Kidney epithelial cell (primary cell): ENCODE results near the gene BRINP1. TPM values are rescaled to one million over a fixed set of nuclear protein-coding genes. Genes with fewer than 3 reads are reported as not detected.
A peak's percentile ranks its signal among the peaks of the same experiment; 100 is the strongest.

Experiments
- DNase-seq: peaks from one replicate; pipeline ENCODE4 v3.0.0-alpha.2; 2010; ENCODE audit warnings: low read depth
- H3K27me3 ChIP-seq: 2 replicates; pipeline ENCODE4 v1.6.0; 2011; ENCODE audit warnings: low read length; ENCODE audit not compliant: control insufficient read depth, insufficient read depth
- H3K36me3 ChIP-seq: 2 replicates; pipeline ENCODE4 v1.5.1; 2011; ENCODE audit warnings: low read length; ENCODE audit not compliant: control insufficient read depth, insufficient read depth
- H3K4me3 ChIP-seq: 2 replicates; pipeline ENCODE4 v1.5.1; 2011; ENCODE audit warnings: low read depth, mild to moderate bottlenecking, control low read depth, low read length
- CTCF ChIP-seq: IDR thresholded peaks from 2 replicates; pipeline ENCODE4 v1.5.1; 2011; ENCODE audit warnings: mild to moderate bottlenecking, moderate library complexity, low read length, control low read depth, inconsistent platforms; ENCODE audit not compliant: insufficient read depth, poor library complexity, severe bottlenecking
- total RNA-seq: library from RNA; depleted of rRNA; stranded (reverse); fragments of >200 nt; gene quantifications from 2 replicates; pipeline ENCODE4 v1.2.3, GENCODE V29; 2015

BRINP1 gene
- total RNA-seq, 1 donor from 2014 or later = 0.29 TPM

GRCh38 chr9:119368179-119368578 lies 1.1 kb downstream of the BRINP1 start:
- TF ChIP-seq CTCF = no peak
- Histone ChIP-seq H3K36me3 (no peaks in the 10 kb centered on the region), H3K4me3 (no peak overlapping the region), H3K27me3 (peaks cover 26% of the 10 kb centered on the region)
- DNase-seq = no peak

- no peak for TF ChIP-seq CTCF
- H3K27me3 ChIP-seq = peaks cover 26% of the 10 kb centered on the region
- no peak for DNase-seq
Observed at GRCh38 chr9:119367683-119368075, 1.6 kb downstream of the BRINP1 start.

GRCh38 chr9:119366909-119367682 lies 2.1 kb downstream of the BRINP1 start:
- Histone ChIP-seq H3K4me3 (no peak overlapping the region), H3K36me3 (no peaks in the 10 kb centered on the region), H3K27me3 (peaks cover 26% of the 10 kb centered on the region)
- no peak for TF ChIP-seq CTCF
- no peak for DNase-seq

More at GRCh38 chr9:119367683-119368075, 1.6 kb downstream of the BRINP1 start:
- Histone ChIP-seq H3K4me3 (no peak overlapping the region), H3K36me3 (no peaks in the 10 kb centered on the region)

- Histone ChIP-seq H3K27me3 (peaks cover 26% of the 10 kb centered on the region), H3K4me3 (no peak overlapping the region), H3K36me3 (no peaks in the 10 kb centered on the region)
- no peak for DNase-seq
- TF ChIP-seq CTCF = peak; percentile 69
Observed at GRCh38 chr9:119365291-119366027, 3.8 kb downstream of the BRINP1 start.

DNA sequence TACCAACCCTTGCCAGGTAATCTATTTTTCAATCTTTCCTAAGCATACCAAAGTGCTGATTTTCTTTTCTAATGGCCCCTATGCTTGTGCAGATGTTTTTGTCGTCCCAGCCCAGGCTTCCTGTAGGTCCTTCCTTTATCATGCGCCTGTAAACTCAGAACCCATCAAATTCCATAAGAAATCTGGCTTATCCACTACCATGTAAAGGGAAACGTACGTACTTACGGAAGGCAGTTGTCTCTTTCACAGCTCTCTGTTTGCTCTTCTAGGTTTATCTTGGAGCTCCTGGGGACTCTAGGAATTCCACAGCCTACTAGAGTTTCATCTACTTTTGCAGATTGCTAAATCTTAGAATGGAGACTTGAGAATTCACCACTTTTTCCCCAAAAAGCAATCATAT lies 9.0 kb downstream of the BRINP1 start:
- no peak for DNase-seq
- H3K4me3 ChIP-seq = no peak overlapping the region
- no peak for TF ChIP-seq CTCF
- H3K27me3 ChIP-seq = no peaks in the 10 kb centered on the region
- no peaks in the 10 kb centered on the region for H3K36me3 ChIP-seq
